HG03159 (cell line): Measurements from ENCODE around the gene TNNT3.

Source experiments
- ATAC-seq: cut with Tn5 transposase; IDR thresholded peaks from one replicate; pipeline ENCODE4 v1.9.1; 2021; ENCODE audit warnings: mild to moderate bottlenecking, moderate library complexity; ENCODE audit not compliant: unreplicated experiment

The TNNT3 gene

GRCh38 chr11:1949302-1949701 is 29.8 kb downstream of the TNNT3 start:
- ATAC-seq: no peak

GRCh38 chr11:1949922-1950321 is 30.4 kb downstream of the TNNT3 start:
- ATAC-seq: no peak

- ATAC-seq: no peak
These were observed 33.4 kb downstream of the TNNT3 start for GRCh38 chr11:1952806-1953482.

- ATAC-seq: no peak
These were observed 34.2 kb downstream of the TNNT3 start for GRCh38 chr11:1953489-1954266.

- ATAC-seq: no peak
These were observed 38.9 kb downstream of the TNNT3 start for GRCh38 chr11:1958367-1958766.

- ATAC-seq: no peak
These were observed 40.3 kb downstream of the TNNT3 start for GRCh38 chr11:1959786-1960185.

GRCh38 chr11:1963864-1964263 is 44.4 kb downstream of the TNNT3 start:
- no peak for ATAC-seq

- ATAC-seq: no peak
These were observed 44.8 kb downstream of the TNNT3 start for GRCh38 chr11:1964348-1964747.

- no peak for ATAC-seq
These were observed 45.5 kb downstream of the TNNT3 start for GRCh38 chr11:1964955-1965354.

GRCh38 chr11:1966531-1966930 is 47.0 kb downstream of the TNNT3 start:
- no peak for ATAC-seq

GRCh38 chr11:1967641-1968225 is 48.2 kb downstream of the TNNT3 start:
- ATAC-seq: no peak

GRCh38 chr11:1968454-1969002 is 49.0 kb downstream of the TNNT3 start:
- ATAC-seq: no peak

- ATAC-seq: no peak
These were observed 49.5 kb downstream of the TNNT3 start for GRCh38 chr11:1969035-1969434.

GRCh38 chr11:1969776-1970175 is 50.3 kb downstream of the TNNT3 start:
- no peak for ATAC-seq

GRCh38 chr11:1970956-1971355 is 51.5 kb downstream of the TNNT3 start:
- no peak for ATAC-seq

- ATAC-seq: no peak
These were observed 55.7 kb downstream of the TNNT3 start for GRCh38 chr11:1975185-1975584.

GRCh38 chr11:1978720-1979473 is 59.4 kb downstream of the TNNT3 start:
- no peak for ATAC-seq

- ATAC-seq: no peak
These were observed 60.1 kb downstream of the TNNT3 start for GRCh38 chr11:1979607-1980006.

GRCh38 chr11:1982873-1983600 is 63.5 kb downstream of the TNNT3 start:
- ATAC-seq: no peak

GRCh38 chr11:1983601-1983961 is 64.1 kb downstream of the TNNT3 start:
- no peak for ATAC-seq

GRCh38 chr11:1987024-1987423 is 67.5 kb downstream of the TNNT3 start:
- ATAC-seq: no peak
